HepG2 (cell line): ENCODE data around the gene SIGLEC7. TPM values are rescaled to one million over a fixed set of nuclear protein-coding genes. Genes with fewer than 3 reads are reported as not detected.

Experiments
- ATAC-seq: fragments of 200-7000 bp; cut with Tn5 transposase; 3 replicates; pipeline ENCODE4 v1.9.1; 2020; ENCODE audit warnings: mild to moderate bottlenecking, moderate library complexity
- BruUV-seq: library from RNA; stranded (reverse); fragments of 400-500 nt; replicated peaks from 2 replicates; lab custom pipeline; 2021; lab: Mats Ljungman, UMichigan
- CTCF ChIA-PET: fragments of 300-600 bp; formaldehyde crosslinking; extraction: SDS; loops from one replicate; lab custom pipeline; 2021; ENCODE audit warnings: low total read pairs, inconsistent platforms, low intra/inter-chr PET ratio; lab: Yijun Ruan, JAX
- POLR2A ChIA-PET: fragments of 350-600 bp; sonication (Branson Sonifier 250); formaldehyde crosslinking; loops from one replicate; lab custom pipeline; 2020; ENCODE audit warnings: antibody characterized with exemption, inconsistent platforms; lab: Yijun Ruan, JAX
- DNase-seq: peaks from one replicate; pipeline ENCODE4 v3.0.0-alpha.2; 2015; ENCODE audit warnings: low spot score
- FAIRE-seq: peaks from 3 replicates; lab custom pipeline; 2011; peaks lifted over from hg19 to GRCh38; lab: Jason Lieb, UNC
- H2AFZ ChIP-seq: one replicate; pipeline ENCODE4 v1.6.1; 2011; ENCODE audit warnings: low read length, inconsistent platforms
- H3K27ac ChIP-seq: fragments of 300-600 bp; 3 replicates; pipeline ENCODE4 v1.8.0; 2011; ENCODE audit warnings: mixed run types, mild to moderate bottlenecking, mixed read lengths, low read length, inconsistent platforms; ENCODE audit not compliant: insufficient read depth; ENCODE audit errors: extremely low read length
- H3K27me3 ChIP-seq, 2 experiments: fragments of 200-600 bp in 1 of 2; 2 replicates in 1 of 2; 3 replicates in 1 of 2; pipeline versions ENCODE4 v1.6.0 to v1.8.0; 2011; ENCODE audit warnings: low read length in 2 of 2, mild to moderate bottlenecking in 2 of 2, moderate library complexity in 2 of 2, inconsistent platforms in 1 of 2; ENCODE audit not compliant: insufficient read depth in 2 of 2, control insufficient read depth in 1 of 2
- H3K36me3 ChIP-seq, 2 experiments: fragments of 200-600 bp in 1 of 2; replicated peaks in 1 of 2; 2 replicates in 1 of 2; 3 replicates in 1 of 2; pipeline versions ENCODE4 v1.5.1 to v1.8.0; 2011; ENCODE audit warnings: low read length in 2 of 2, inconsistent platforms in 1 of 2; ENCODE audit not compliant: insufficient read depth in 2 of 2, control insufficient read depth in 1 of 2
- H3K4me1 ChIP-seq: 2 replicates; pipeline ENCODE4 v1.5.1; 2012; ENCODE audit warnings: low read length, inconsistent platforms; ENCODE audit not compliant: insufficient read depth
- H3K4me2 ChIP-seq: 2 replicates; pipeline ENCODE4 v1.6.0; 2011; ENCODE audit warnings: low read depth, low read length, inconsistent platforms
- H3K4me3 ChIP-seq, 3 experiments: fragments of 200-600 bp in 1 of 3; sonication (generic), shearing (Covaris generic) in 1 of 3; replicated peaks in 1 of 3; 2 replicates each; pipeline ENCODE4 v1.5.1; 2011 to 2016; ENCODE audit warnings: low read length in 3 of 3, inconsistent platforms in 2 of 3, low read depth in 2 of 3, mild to moderate bottlenecking in 2 of 3, control low read depth in 1 of 3, mixed read lengths in 1 of 3; ENCODE audit not compliant: insufficient read depth in 1 of 3
- H3K79me2 ChIP-seq: one replicate; pipeline ENCODE4 v1.6.1; 2011; ENCODE audit warnings: low read length, inconsistent platforms; ENCODE audit not compliant: insufficient read depth
- H3K9ac ChIP-seq: 2 replicates; pipeline ENCODE4 v1.6.0; 2011; ENCODE audit warnings: mild to moderate bottlenecking, low read depth, low read length, inconsistent platforms; ENCODE audit not compliant: insufficient read depth
- H3K9me3 ChIP-seq: 2 replicates; pipeline ENCODE4 v1.5.1; 2012; ENCODE audit warnings: mild to moderate bottlenecking, low read length
- H4K20me1 ChIP-seq: 2 replicates; pipeline ENCODE4 v1.6.0; 2011; ENCODE audit warnings: inconsistent platforms, mild to moderate bottlenecking, low read length, moderate library complexity; ENCODE audit not compliant: insufficient read depth
- FOXP1 ChIP-seq, 2 experiments: fragments of 450-650 bp in 1 of 2; IDR thresholded peaks; 2 replicates each; pipeline ENCODE4 v1.6.1; 2017 to 2018; ENCODE audit warnings: antibody characterized with exemption in 1 of 2
- HDAC2 ChIP-seq: sonication (generic); formaldehyde crosslinking; IDR thresholded peaks from 2 replicates; pipeline ENCODE4 v1.4.0; 2020; ENCODE audit warnings: missing genetic modification reagents
- PBX3 ChIP-seq: sonication (generic); formaldehyde crosslinking; IDR thresholded peaks from 2 replicates; pipeline ENCODE4 v1.8.1; 2023; ENCODE audit warnings: missing genetic modification reagents, inconsistent platforms, borderline replicate concordance
- POGK ChIP-seq: sonication (generic); formaldehyde crosslinking; conservative IDR thresholded peaks from 2 replicates; pipeline ENCODE4 v1.8.0; 2022; ENCODE audit warnings: mild to moderate bottlenecking, moderate library complexity, missing genetic modification reagents
- RCOR2 ChIP-seq: IDR thresholded peaks from 2 replicates; pipeline ENCODE4 v1.6.1; 2016; ENCODE audit warnings: missing biosample characterization, missing genetic modification reagents
- SETDB1 ChIP-seq: sonication (generic); formaldehyde crosslinking; IDR thresholded peaks from 2 replicates; pipeline ENCODE4 v1.5.1; 2020; ENCODE audit warnings: missing genetic modification reagents, mild to moderate bottlenecking, borderline replicate concordance
- THYN1 ChIP-seq: sonication (generic); formaldehyde crosslinking; IDR thresholded peaks from 2 replicates; pipeline ENCODE4 v1.8.1; 2023; ENCODE audit warnings: low read depth, mild to moderate bottlenecking, moderate library complexity, missing genetic modification reagents, borderline replicate concordance
- ZNF333 ChIP-seq: sonication (generic); formaldehyde crosslinking; IDR thresholded peaks from 2 replicates; pipeline ENCODE4 v1.4.0; 2020; ENCODE audit warnings: mild to moderate bottlenecking, missing genetic modification reagents, borderline replicate concordance
- ZNF512B ChIP-seq: sonication (generic); formaldehyde crosslinking; IDR thresholded peaks from 2 replicates; pipeline ENCODE4 v1.5.1; 2020; ENCODE audit warnings: missing genetic modification reagents, mild to moderate bottlenecking, borderline replicate concordance
- ZNF839 ChIP-seq: sonication (generic); formaldehyde crosslinking; IDR thresholded peaks from 2 replicates; pipeline ENCODE4 v1.4.0; 2020; ENCODE audit warnings: missing genetic modification reagents, mild to moderate bottlenecking, borderline replicate concordance
- ZNF841 ChIP-seq: sonication (generic); formaldehyde crosslinking; IDR thresholded peaks from 2 replicates; pipeline ENCODE4 v1.8.1; 2023; ENCODE audit warnings: missing genetic modification reagents, borderline replicate concordance
- WGBS: methylation state at CpG from one replicate; pipeline ENCODE4 v1.1.6; 2017; ENCODE audit warnings: low lambda C conversion rate; 5-methylcytosine and 5-hydroxymethylcytosine counted together
- in situ Hi-C: cut with HindIII; loops from 2 replicates; pipeline ENCODE4 v1.10.0; 2017; ENCODE audit warnings: low pct_unique_long_range_greater_than_20kb; ENCODE audit not compliant: extremely low pct_ligation_motif_present
- intact Hi-C: fragments of 100-400 bp; cut with micrococcal nuclease; formaldehyde crosslinking; loops from one replicate; pipeline ENCODE4 v1.10.0; 2022; ENCODE audit not compliant: unreplicated experiment
- polyA plus RNA-seq, 8 experiments: library from polyadenylated mRNA; depleted of rRNA in 3 of 8; stranded (reverse) in 7 of 8; unstranded in 1 of 8; fragments of >200 nt; fragmentation: Illumina TruSeq in 4 of 8; extraction: Trizol in 4 of 8; gene quantifications; 2 replicates each; pipeline versions ENCODE4 v1.2.1 to v1.2.3, GENCODE V29; 2011 to 2016; ENCODE audit warnings: low read depth in 4 of 8, missing spikeins in 1 of 8, mixed read lengths in 1 of 8; ENCODE audit not compliant: insufficient read depth in 1 of 8
- total RNA-seq, 5 experiments: library from RNA; depleted of rRNA; stranded (reverse); fragments of >200 nt; fragmentation: Illumina TruSeq; extraction: Trizol; gene quantifications; 2 replicates each; pipeline ENCODE4 v1.2.3, GENCODE V29; 2016; ENCODE audit warnings: low read depth in 1 of 5

Gene SIGLEC7
- total and polyA plus RNA-seq, 2 of the 13 experiments (the other 11 are each of a cell fraction or from before 2014, with no cell fraction given), result not detected

GRCh38 chr19:51196181-51196580, 54.1 kb downstream of the SIGLEC7 start:
- ATAC-seq (no peak), DNase-seq (no peak), FAIRE-seq (no peak)
- ChIA-PET CTCF (no interaction called here), POLR2A (no interaction called here)
- WGBS, result 27% methylated on average over 5 of the region's 5 CpGs
- Histone ChIP-seq H3K4me1 (no peaks in the 10 kb centered on the region), H2AFZ (no peak overlapping the region), H3K9ac (no peak overlapping the region), H3K4me2 (no peak overlapping the region), H3K36me3 (no peaks in the 10 kb centered on the region), H3K27me3 (peaks cover 7 to 49% of the 10 kb centered on the region in 2 experiments; a peak in 4 of 5 replicates), H3K27ac (no peak overlapping the region), H3K79me2 (no peaks in the 10 kb centered on the region), H3K9me3 (no peaks in the 10 kb centered on the region), H3K4me3 (no peak overlapping the region), H4K20me1 (no peaks in the 10 kb centered on the region)
- intact Hi-C loops (no loop called here), in situ Hi-C loops (no loop called here)
- BruUV-seq, result no TSS peak
- no peak for TF ChIP-seq ZNF512B (CRISPR knock-in tag)
- no peak for TF ChIP-seq FOXP1 (IDR thresholded peaks at IDR 0.05)
- TF ChIP-seq FOXP1 (CRISPR knock-in tag; IDR thresholded peaks at IDR 0.05), result no peak
- TF ChIP-seq RCOR2, result no peak
- TF ChIP-seq PBX3, result no peak
- no peak for TF ChIP-seq POGK (CRISPR knock-in tag)
- TF ChIP-seq ZNF839, result no peak
- TF ChIP-seq HDAC2 (CRISPR knock-in tag), result no peak
- TF ChIP-seq THYN1, result no peak
- no peak for TF ChIP-seq SETDB1 (CRISPR knock-in tag)
- TF ChIP-seq ZNF333 (CRISPR knock-in tag), result no peak
- no peak for TF ChIP-seq ZNF841
